Vagina (tissue), 2 donors: ENCODE measurements around the gene HACD4. TPM values are rescaled to one million over a fixed set of nuclear protein-coding genes. Genes with fewer than 3 reads are reported as not detected.

Experiments used
- DNase-seq, 2 donors: peaks; one replicate each; pipeline ENCODE4 v3.0.0-alpha.2; 2017; ENCODE audit errors: extremely low spot score in 2 of 2
- H3K27ac ChIP-seq: fragments of 200-600 bp; sonication (generic); one replicate; pipeline ENCODE4 v1.5.1; 2019
- H3K27me3 ChIP-seq: fragments of 200-600 bp; sonication (generic); one replicate; pipeline ENCODE4 v1.5.1; 2019
- H3K36me3 ChIP-seq, 2 donors: fragments of 200-600 bp; sonication (generic); one replicate each; pipeline ENCODE4 v1.5.1; 2017 to 2019
- H3K4me1 ChIP-seq: fragments of 200-600 bp; sonication (generic); one replicate; pipeline ENCODE4 v1.5.1; 2019
- H3K4me3 ChIP-seq, 2 donors: fragments of 200-600 bp; sonication (generic); 1 replicate in 1 of 2; 2 replicates in 1 of 2; pipeline ENCODE4 v1.5.1; 2016 to 2019
- H3K9me3 ChIP-seq: fragments of 200-600 bp; sonication (generic); one replicate; pipeline ENCODE4 v1.5.1; 2019
- POLR2A ChIP-seq, 2 donors: fragments of 450-650 bp; IDR thresholded peaks; one replicate each; pipeline ENCODE4 v1.6.1; 2017; ENCODE audit warnings: antibody characterized with exemption in 2 of 2, mild to moderate bottlenecking in 2 of 2, moderate library complexity in 2 of 2
- POLR2AphosphoS5 ChIP-seq, 2 donors: sonication (generic); formaldehyde crosslinking; IDR thresholded peaks; one replicate each; pipeline ENCODE4 v1.9.0; 2017; ENCODE audit warnings: antibody characterized with exemption in 2 of 2, mild to moderate bottlenecking in 2 of 2, low read depth in 1 of 2; ENCODE audit not compliant: insufficient read depth in 1 of 2
- intact Hi-C: fragments of 100-400 bp; cut with DNase I; formaldehyde crosslinking; loops from one replicate; pipeline ENCODE4 v1.15.1; 2023
- total RNA-seq: library from RNA; depleted of rRNA; stranded (reverse); fragments of >200 nt; gene quantifications from one replicate; pipeline ENCODE4 v1.2.3, GENCODE V29; 2016
- TF ChIP-seq, protein P1 (sequence below), 3 experiments: fragments of 450-650 bp in 2 of 3; fragments of 200-600 bp in 1 of 3; sonication (generic) in 1 of 3; IDR thresholded peaks; one replicate each; pipeline ENCODE4 v1.5.1; 2017 to 2019; ENCODE audit warnings: antibody characterized with exemption in 3 of 3, mild to moderate bottlenecking in 2 of 3, moderate library complexity in 2 of 3

Gene HACD4
- total RNA-seq, 1 donor from 2014 or later, result 3.2 TPM

DNA sequence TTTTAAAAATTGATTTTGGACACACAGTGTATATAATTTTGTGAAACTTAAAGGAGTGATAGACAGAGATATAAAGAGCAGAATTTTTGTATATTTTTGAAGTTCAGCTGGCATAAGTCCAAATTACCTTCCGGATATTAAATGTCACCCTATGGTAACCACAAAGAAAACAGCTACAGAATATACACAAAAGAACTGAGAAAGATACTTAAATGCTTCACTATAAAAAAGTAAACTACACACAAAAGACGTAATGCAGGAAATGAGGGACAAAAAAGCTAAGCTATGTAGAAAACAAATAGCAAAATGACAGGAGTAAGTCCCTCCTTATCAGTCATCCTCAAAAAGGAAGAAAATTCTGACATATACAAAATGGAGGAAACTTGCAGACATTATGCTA is 29.4 kb downstream of the HACD4 start:
- Histone ChIP-seq H3K27ac (no peak overlapping the region), H3K4me1 (no peaks in the 10 kb centered on the region), H3K9me3 (no peaks in the 10 kb centered on the region), H3K4me3 (no peak overlapping the region), H3K36me3 (peaks cover 0 to 4% of the 10 kb centered on the region in 2 donors), H3K27me3 (no peaks in the 10 kb centered on the region)
- intact Hi-C loops, result no loop called here
- no peak for DNase-seq
- TF ChIP-seq POLR2A (IDR thresholded peaks at IDR 0.05) (no peak), POLR2AphosphoS5 (IDR thresholded peaks at IDR 0.05; ENCODE audit: insufficient read depth in 1 of 2, low read depth in 1 of 2) (no peak)
- TF ChIP-seq, protein P1, sequence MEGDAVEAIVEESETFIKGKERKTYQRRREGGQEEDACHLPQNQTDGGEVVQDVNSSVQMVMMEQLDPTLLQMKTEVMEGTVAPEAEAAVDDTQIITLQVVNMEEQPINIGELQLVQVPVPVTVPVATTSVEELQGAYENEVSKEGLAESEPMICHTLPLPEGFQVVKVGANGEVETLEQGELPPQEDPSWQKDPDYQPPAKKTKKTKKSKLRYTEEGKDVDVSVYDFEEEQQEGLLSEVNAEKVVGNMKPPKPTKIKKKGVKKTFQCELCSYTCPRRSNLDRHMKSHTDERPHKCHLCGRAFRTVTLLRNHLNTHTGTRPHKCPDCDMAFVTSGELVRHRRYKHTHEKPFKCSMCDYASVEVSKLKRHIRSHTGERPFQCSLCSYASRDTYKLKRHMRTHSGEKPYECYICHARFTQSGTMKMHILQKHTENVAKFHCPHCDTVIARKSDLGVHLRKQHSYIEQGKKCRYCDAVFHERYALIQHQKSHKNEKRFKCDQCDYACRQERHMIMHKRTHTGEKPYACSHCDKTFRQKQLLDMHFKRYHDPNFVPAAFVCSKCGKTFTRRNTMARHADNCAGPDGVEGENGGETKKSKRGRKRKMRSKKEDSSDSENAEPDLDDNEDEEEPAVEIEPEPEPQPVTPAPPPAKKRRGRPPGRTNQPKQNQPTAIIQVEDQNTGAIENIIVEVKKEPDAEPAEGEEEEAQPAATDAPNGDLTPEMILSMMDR (IDR thresholded peaks at IDR 0.05), result no peak

DNA sequence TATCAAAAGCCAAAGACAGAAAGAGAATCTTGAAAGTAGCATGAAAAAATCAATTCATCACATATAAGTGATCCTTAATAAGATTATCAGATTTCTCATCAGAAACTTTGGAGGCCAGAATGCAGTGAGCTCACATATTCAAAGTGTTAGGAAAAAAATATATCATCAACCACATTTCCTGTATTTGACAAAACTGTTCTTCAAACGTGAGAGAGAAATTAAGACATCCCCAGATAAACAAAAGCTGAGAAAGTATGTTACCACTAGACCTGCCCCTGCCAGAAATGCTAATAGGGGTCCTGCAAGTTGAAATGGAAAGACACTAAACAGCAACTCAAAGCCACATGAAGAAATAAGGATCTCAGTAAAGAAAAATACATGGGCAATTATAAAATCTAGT is 29.9 kb downstream of the HACD4 start:
- no peak for DNase-seq
- Histone ChIP-seq H3K4me3 (no peak overlapping the region), H3K4me1 (no peaks in the 10 kb centered on the region), H3K36me3 (peaks cover 0 to 4% of the 10 kb centered on the region in 2 donors), H3K27ac (no peak overlapping the region), H3K27me3 (no peaks in the 10 kb centered on the region), H3K9me3 (no peaks in the 10 kb centered on the region)
- TF ChIP-seq POLR2AphosphoS5 (IDR thresholded peaks at IDR 0.05; ENCODE audit: insufficient read depth in 1 of 2, low read depth in 1 of 2) (no peak), POLR2A (IDR thresholded peaks at IDR 0.05) (no peak)
- TF ChIP-seq, protein P1 (IDR thresholded peaks at IDR 0.05), result no peak
- intact Hi-C loops, result no loop called here

DNA sequence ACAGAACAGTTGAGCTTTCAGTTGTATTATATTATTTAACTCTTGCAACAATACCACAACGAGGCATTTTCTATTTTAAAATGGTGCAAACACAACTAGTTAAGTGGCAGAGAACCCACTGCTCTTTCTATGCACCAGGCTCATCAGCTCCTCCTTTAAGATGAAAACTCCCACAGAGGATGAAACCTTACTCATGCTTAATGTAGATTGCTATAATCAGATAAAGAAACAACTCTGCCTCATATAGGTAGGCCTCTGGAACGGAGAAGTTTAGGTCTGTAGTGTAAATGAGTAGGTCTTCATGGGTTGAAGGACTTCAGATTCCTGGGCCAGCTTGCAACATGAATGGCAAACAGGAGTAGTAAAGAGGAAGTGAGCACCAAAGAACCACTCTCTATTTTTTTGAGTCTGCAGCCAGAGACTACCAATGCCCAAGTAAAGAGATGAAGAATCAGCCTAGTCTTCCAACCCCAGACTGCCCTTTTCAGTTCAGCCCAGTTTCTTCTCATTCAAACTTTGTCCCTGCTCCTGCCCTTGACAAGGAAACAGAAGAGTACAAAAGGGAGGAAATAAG is 33.9 kb downstream of the HACD4 start:
- Histone ChIP-seq H3K36me3 (peaks cover 0 to 4% of the 10 kb centered on the region in 2 donors), H3K27me3 (no peaks in the 10 kb centered on the region), H3K4me3 (no peak overlapping the region), H3K4me1 (no peaks in the 10 kb centered on the region), H3K27ac (no peak overlapping the region), H3K9me3 (no peaks in the 10 kb centered on the region)
- intact Hi-C loops, result no loop called here
- DNase-seq, result no peak
- TF ChIP-seq POLR2A (IDR thresholded peaks at IDR 0.05) (no peak), POLR2AphosphoS5 (IDR thresholded peaks at IDR 0.05; ENCODE audit: insufficient read depth in 1 of 2, low read depth in 1 of 2) (no peak)
- TF ChIP-seq, protein P1 (IDR thresholded peaks at IDR 0.05), result no peak

DNA sequence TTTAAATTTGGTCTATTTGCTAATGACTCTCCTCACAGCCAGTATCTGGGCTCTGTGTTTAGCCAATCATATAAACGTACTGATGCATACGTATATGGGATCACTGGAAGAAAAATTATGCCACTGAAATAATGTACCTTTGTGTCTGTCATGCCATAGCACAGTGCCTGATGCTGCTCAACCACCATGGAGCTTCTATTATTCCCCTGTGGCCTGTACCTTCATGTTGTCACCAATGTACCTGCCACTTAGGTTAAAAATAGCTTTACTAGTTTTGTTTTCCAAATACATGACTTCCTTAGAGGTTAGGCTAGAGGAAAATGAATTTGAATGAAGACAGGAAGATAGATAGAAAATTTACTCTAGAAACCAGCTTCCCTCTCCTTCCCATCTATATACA is 34.6 kb downstream of the HACD4 start:
- no peaks in the 10 kb centered on the region for H3K4me1 ChIP-seq
- no peak overlapping the region for H3K27ac ChIP-seq
- TF ChIP-seq POLR2A (IDR thresholded peaks at IDR 0.05), result no peak
- TF ChIP-seq POLR2AphosphoS5 (IDR thresholded peaks at IDR 0.05; ENCODE audit: insufficient read depth in 1 of 2, low read depth in 1 of 2), result no peak
- TF ChIP-seq, protein P1 (IDR thresholded peaks at IDR 0.05), result no peak
- intact Hi-C loops, result no loop called here
- no peak overlapping the region for H3K4me3 ChIP-seq
- H3K9me3 ChIP-seq, result no peaks in the 10 kb centered on the region
- H3K27me3 ChIP-seq, result no peaks in the 10 kb centered on the region
- DNase-seq, result no peak
- peaks cover 0 to 3% of the 10 kb centered on the region in 2 donors for H3K36me3 ChIP-seq

DNA sequence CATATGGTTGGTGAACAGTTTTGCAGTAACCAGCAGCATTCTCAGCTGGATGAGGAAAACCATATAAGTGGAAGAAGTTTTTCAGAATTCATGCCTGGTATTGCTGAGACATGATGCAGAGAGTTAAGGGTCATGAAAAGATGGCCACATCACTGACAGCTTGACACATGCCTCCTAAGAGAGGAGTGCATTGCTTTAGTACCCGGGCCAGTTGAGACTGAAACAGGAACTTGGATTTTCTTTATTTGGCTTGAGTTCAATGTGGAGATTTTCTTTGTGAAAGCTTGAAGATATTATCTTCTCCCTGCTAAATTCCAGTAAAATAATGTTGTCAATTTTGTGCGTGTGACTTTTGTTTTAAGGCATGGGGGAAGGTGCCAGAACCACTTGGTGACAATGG is 35.8 kb downstream of the HACD4 start:
- H3K27me3 ChIP-seq, result no peaks in the 10 kb centered on the region
- no peaks in the 10 kb centered on the region for H3K9me3 ChIP-seq
- no peak overlapping the region for H3K27ac ChIP-seq
- H3K36me3 ChIP-seq, result peaks cover 0 to 3% of the 10 kb centered on the region in 2 donors
- TF ChIP-seq POLR2AphosphoS5 (IDR thresholded peaks at IDR 0.05; ENCODE audit: insufficient read depth in 1 of 2, low read depth in 1 of 2) (no peak), POLR2A (IDR thresholded peaks at IDR 0.05) (no peak)
- TF ChIP-seq, protein P1 (IDR thresholded peaks at IDR 0.05), result no peak
- intact Hi-C loops, result no loop called here
- H3K4me3 ChIP-seq, result no peak overlapping the region
- DNase-seq, result no peak
- no peaks in the 10 kb centered on the region for H3K4me1 ChIP-seq
